LNCaP clone FGC (cell line): ENCODE measurements around the gene PTPRC.

Experiments
- DNase-seq: peaks from one replicate; pipeline ENCODE4 v3.0.0-alpha.2; 2011; ENCODE audit warnings: low read depth
- H3K4me3 ChIP-seq: 2 replicates; pipeline ENCODE4 v1.5.1; 2011; ENCODE audit warnings: mild to moderate bottlenecking, low read depth, low read length, control low read depth
- TF ChIP-seq, protein P1 (sequence below): IDR thresholded peaks from 2 replicates; pipeline ENCODE4 v1.5.1; 2012; ENCODE audit warnings: mild to moderate bottlenecking; ENCODE audit not compliant: control insufficient read depth, insufficient read depth; ENCODE audit errors: extremely low read depth

The PTPRC gene

DNA sequence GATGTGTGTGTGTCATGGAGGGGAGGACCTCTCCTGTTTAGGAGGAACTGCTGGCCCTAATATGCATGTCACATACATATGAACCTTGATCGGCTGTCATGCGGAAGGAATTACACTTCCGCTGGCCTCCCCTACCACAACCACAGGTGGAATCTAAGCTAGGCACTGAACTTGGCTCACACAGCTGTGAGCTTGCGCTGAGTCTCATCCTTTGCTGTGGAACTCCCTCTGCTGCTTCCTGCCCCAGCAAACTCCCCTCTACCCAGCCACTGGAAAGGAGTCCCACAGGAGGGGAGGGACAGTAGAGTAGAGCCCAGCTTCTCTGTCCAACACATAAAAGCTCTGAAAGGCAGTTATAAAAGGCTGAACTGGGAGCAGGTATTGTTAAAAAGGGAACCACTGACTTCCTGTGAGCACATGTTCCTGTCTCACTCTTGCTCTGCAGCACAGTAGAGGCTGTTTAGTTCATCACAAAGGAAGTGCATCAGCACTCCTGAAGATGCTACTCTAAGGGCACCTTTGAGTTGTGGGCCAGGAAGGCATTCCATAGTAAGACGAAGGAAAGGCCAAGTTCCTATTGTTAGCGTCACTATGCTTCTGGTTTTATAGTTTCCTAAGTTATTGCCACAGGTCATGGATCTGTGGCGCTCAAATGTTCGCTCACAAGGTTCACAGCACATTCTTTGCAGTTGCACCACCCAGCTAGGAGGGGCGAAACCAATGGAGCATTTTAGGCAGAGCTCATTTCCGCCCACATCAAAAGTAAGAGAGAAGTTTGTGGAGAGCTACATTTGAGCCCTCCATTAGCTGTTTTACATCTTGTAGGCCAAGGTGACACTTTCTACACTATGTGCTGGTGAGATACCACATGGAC, 17.7 kb upstream of the PTPRC start:
- no peak for DNase-seq
- H3K4me3 ChIP-seq: no peak overlapping the region

DNA sequence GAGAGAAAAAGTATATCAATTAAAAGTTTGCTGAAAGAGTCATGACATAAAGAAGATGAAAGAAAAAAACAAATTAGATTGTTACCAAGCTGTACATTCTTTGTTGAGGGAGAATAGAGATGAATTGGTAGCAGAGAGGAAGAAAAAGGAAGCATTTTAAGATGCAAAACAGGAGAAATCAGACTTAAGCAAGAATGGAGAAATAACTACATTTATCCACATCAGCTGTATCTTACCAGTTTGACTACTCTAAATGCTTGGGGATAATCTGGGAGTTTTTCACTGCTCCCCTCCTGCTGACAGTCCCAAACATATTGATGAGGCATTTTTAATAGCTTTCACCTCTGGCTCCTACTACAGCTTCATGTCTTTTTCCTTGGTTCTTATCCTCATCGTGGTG, 16.8 kb upstream of the PTPRC start:
- TF ChIP-seq, protein P1, sequence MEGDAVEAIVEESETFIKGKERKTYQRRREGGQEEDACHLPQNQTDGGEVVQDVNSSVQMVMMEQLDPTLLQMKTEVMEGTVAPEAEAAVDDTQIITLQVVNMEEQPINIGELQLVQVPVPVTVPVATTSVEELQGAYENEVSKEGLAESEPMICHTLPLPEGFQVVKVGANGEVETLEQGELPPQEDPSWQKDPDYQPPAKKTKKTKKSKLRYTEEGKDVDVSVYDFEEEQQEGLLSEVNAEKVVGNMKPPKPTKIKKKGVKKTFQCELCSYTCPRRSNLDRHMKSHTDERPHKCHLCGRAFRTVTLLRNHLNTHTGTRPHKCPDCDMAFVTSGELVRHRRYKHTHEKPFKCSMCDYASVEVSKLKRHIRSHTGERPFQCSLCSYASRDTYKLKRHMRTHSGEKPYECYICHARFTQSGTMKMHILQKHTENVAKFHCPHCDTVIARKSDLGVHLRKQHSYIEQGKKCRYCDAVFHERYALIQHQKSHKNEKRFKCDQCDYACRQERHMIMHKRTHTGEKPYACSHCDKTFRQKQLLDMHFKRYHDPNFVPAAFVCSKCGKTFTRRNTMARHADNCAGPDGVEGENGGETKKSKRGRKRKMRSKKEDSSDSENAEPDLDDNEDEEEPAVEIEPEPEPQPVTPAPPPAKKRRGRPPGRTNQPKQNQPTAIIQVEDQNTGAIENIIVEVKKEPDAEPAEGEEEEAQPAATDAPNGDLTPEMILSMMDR: no peak
- no peak overlapping the region for H3K4me3 ChIP-seq
- DNase-seq: no peak

More for the DNA sequence above, 17.7 kb upstream of the PTPRC start:
- TF ChIP-seq, protein P1: no peak

DNA sequence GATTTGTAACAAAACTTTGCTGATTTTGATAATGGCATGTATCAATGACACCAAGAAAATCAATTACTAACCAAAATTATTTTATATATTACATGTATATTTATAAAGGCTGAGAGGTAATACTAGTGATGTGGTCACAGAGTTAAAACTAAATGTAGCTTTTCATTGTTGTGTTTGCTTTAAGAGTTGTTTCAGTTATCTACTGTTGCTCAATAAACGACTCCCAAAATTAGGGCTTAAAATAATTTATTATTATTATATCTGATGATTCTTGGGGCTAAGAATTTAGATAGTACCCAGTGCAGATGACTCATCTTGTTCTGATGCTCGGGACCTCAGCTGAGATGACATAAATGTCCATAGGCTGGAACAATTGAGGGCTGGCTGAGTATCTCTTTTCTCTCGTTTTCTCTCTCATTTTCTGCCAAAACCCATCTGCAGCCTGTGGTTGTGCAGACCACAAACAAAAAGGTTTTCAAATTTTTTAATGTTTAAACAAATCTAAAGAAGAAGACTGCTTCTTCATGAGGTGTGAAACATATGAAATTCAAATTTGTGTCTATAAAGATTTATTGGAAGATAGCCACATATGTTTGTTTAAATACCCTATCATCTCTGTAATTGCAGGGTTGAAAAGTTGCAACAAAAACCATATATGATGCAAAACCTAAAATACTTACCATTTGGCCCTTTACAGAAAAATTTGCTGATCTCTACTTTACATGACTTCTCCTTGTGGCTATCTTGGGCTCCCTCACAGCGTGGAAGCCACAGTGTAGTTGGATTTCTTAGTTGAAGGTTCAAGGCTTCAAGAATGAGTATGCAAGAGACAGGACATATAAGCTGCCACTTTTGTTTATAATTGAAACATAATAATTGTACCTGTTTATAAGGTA, 14.8 kb upstream of the PTPRC start:
- TF ChIP-seq, protein P1: no peak
- DNase-seq: no peak
- no peak overlapping the region for H3K4me3 ChIP-seq

GRCh38 chr1:198624648-198624980, 14.2 kb upstream of the PTPRC start:
- H3K4me3 ChIP-seq: no peak overlapping the region
- DNase-seq: no peak
- TF ChIP-seq, protein P1: no peak

DNA sequence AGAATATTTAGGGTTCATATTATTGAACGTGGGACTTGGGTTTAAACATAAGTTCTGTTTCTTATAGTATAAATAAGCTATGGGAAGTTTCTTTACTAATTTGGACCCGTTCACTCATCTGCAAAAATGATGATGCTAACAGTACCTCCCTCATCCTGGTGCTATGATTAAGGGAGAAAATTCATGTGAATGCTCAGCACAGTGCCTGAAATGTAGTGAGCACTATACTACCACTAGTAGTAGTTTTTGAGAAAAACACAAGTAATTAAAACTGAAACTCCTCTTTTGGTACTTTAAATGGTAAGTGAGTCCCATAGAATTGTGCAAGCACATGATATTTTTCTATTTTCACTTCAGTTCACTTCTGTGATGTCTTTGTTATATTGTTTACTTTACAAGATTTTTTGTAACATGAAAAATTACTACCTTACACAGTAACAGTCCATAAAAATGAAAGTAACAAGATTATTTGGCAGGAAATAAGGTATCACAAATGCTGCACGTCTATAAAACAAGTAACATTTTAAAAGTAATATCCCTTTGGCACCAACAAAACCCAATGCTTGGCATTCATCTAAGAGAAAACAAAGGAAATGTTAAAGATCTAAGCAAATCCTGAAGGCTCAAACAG, 11.3 kb upstream of the PTPRC start:
- TF ChIP-seq, protein P1: no peak
- no peak overlapping the region for H3K4me3 ChIP-seq
- peak; percentile 37 for DNase-seq

DNA sequence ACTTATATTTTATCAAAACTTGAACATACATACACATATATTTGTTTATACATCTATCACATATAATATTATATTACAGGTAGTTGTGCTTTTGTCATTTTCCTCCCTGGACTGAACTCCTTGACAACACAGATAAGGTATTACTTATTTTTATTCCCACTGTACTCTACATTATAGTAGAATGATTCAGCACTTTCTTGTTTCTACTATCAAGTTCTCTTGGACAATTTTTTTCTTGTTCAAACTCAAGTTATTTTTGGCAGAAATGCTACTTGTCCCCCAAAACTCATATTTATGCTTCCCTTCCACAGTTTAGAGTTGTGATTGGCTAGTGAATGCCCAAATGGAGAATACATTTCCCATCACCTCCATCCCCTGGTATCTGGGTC, 10.8 kb upstream of the PTPRC start:
- H3K4me3 ChIP-seq: no peak overlapping the region
- TF ChIP-seq, protein P1: no peak

More for the DNA sequence above, 10.8 kb upstream of the PTPRC start:
- no peak for DNase-seq
